NCI-H69 (cell line): Measurements from ENCODE around the gene LGALS12.

ENCODE experiments used
- DNase-seq: peaks from one replicate; lab custom pipeline; 2025; lab: John Stamatoyannopoulos, UW

The LGALS12 gene

DNA sequence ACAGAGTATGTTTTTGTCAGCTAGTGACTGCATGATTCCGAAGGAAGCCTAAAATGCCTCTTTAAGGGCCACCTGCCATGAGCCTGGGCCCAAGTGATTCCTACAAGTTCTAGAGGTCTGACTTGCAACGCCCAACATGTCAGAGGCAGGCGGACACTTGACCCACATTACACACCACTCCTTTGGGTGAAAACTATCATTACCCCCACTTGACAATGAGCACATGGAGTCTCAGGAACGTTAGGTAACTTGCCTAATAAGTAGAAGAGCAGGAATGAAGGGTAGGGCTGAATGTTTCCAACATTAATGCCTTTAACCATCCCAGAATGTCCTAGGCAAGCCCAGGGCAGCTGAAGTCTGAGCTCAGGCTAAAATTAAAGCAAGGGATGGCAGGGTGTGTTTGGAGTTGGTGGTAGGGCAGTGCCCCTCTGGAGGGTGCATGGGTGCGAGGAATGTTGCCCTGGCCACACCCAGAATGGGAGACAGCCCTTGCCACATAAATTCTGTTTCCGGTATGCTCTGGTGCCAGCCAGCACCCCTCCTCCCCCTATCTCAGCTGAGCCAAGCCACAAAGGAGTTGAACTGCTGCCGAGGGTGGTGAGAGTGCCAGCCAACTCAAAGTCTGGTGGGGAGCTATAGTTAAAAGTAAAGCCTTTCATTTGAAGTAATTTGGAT lies 54.8 kb downstream of the LGALS12 start:
- DNase-seq = no peak

DNA sequence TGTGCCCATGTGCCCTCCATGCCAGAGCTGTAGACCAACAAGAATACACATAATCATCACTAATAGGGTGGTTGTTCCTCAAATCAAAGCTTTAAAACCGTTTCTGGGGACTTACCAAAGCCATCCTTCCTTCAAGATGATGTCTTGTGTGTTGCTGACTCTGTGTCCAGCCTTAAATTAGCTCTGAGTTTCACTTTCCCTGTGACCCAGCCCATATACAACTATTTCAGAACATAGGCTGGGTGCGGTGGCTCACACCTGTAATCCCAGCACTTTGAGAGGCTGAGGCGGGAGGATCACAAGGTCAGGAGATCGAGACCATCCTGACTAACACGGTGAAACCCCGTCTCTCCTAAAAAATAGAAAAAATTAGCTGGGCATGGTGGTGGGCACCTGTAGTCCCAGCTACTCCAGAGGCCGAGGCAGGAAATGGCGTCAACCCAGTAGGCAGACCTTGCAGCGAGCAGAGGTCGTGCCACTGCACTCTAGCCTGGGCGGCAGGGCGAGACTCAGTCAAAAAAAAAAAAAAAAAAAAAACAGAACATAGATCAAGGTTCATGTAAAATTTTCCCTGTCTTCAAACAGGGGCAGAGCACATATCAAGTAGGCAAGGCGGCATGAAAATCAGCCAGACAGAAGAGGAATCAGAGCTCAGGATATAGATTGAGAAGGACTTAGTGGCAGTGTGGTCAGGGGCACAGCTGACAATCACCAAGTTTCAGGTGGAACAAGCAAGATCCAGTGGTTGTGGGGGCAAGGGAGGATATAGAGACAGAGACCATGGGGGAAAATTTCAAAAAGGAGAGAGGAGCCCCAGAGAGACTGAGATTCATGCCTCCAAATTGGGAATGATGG lies 57.5 kb downstream of the LGALS12 start, which contains the start of gene PLAAT2:
Gene PLAAT2, minus strand, starts transcription at position 179 of the 855 bp plus-strand sequence. Its CDS starts 55 bp downstream, at position 124.
- DNase-seq = no peak

GRCh38 chr11:63564056-63564774 lies 58.3 kb downstream of the LGALS12 start:
- DNase-seq = no peak

DNA sequence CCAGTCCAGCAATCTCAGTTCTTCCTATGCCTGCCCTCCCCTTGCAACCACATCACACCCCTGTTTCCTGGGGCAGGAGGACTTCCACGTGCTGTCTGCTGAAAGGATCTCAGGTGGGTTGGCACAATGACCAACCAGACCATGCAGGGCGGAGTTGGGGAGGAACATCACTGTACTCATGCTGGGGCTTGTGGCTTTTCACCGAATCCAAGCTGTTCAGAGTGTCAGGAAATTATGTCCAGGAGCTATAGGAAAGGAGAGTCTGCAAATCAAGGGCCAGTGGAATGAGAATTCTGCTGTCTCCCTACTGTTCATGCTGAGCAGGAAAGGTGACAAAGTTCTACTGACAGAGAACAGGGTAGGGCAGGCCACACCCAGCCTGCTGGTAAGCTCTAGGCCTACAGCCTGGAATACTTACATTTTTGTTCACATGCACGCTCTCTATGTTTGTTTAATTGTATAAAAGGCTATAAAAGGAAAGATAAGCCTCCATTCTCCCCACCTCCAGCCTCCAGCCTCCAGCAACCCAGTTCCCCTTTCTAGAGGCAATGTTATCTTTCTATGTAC lies 59.0 kb downstream of the LGALS12 start:
- no peak for DNase-seq
